DND-41 (cell line): ENCODE results near the gene SCRN1.

Experiments used
- CTCF ChIP-seq: IDR thresholded peaks from 2 replicates; pipeline ENCODE4 v1.5.1; 2012; ENCODE audit warnings: borderline replicate concordance, low read length, moderate library complexity, mild to moderate bottlenecking; ENCODE audit not compliant: poor library complexity, severe bottlenecking; ENCODE audit errors: extremely low read depth
- EZH2 ChIP-seq: IDR thresholded peaks from 3 replicates; pipeline ENCODE4 v1.6.1; 2012; ENCODE audit warnings: borderline replicate concordance, low read depth, mild to moderate bottlenecking, moderate library complexity, low read length, inconsistent platforms; ENCODE audit not compliant: severe bottlenecking

DNA sequence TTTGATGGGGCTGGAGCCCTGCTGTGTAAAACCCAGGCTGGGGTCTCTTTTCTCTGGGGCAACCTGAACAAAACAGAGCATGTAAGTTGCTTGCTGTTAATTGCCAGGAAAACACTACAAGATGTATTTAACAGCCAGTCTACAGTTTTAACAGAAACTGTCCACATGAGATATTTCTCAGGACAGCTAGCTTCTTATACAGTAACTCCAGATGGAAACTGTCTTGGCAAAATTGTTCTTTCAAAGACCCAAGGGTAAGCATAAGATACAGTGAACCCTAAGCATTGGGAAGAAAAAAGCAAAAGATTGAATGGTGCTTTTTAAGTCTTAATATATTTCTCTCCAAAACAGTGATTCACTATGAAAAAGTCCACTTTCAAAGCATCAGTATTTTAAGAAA is 28.9 kb upstream of the SCRN1 start:
- TF ChIP-seq CTCF: no peak
- TF ChIP-seq EZH2: no peak
